Calu3 (cell line): ENCODE results near the gene C12orf50. TPM values are rescaled to one million over a fixed set of nuclear protein-coding genes. Genes with fewer than 3 reads are reported as not detected.

Source experiments
- BruUV-seq: library from RNA; stranded (reverse); fragments of 400-500 nt; replicated peaks from 2 replicates; lab custom pipeline; 2021; lab: Mats Ljungman, UMichigan
- CTCF ChIA-PET: fragments of 300-600 bp; sonication (Branson Sonifier 250); formaldehyde crosslinking; loops from one replicate; lab custom pipeline; 2022; ENCODE audit warnings: antibody characterized with exemption; lab: Charles Lee
- DNase-seq: peaks from one replicate; pipeline ENCODE4 v3.0.0; 2022
- H3K27ac Mint-ChIP-seq: one replicate; pipeline ENCODE4 v1.8.0; 2022; ENCODE audit warnings: mixed read lengths; ENCODE audit not compliant: unreplicated experiment
- H3K27me3 Mint-ChIP-seq: one replicate; pipeline ENCODE4 v1.8.0; 2022; ENCODE audit warnings: mixed read lengths; ENCODE audit not compliant: unreplicated experiment
- H3K36me3 Mint-ChIP-seq: one replicate; pipeline ENCODE4 v1.8.0; 2022; ENCODE audit warnings: mild to moderate bottlenecking, moderate library complexity, mixed read lengths; ENCODE audit not compliant: insufficient read depth, unreplicated experiment
- H3K4me1 Mint-ChIP-seq: one replicate; pipeline ENCODE4 v1.8.0; 2022; ENCODE audit warnings: mild to moderate bottlenecking, low read depth, mixed read lengths; ENCODE audit not compliant: unreplicated experiment
- H3K4me3 Mint-ChIP-seq: one replicate; pipeline ENCODE4 v1.8.0; 2022; ENCODE audit warnings: mild to moderate bottlenecking, low read depth, moderate library complexity, mixed read lengths; ENCODE audit not compliant: unreplicated experiment
- H3K9me3 Mint-ChIP-seq: one replicate; pipeline ENCODE4 v1.8.0; 2022; ENCODE audit warnings: low read depth, mixed read lengths; ENCODE audit not compliant: unreplicated experiment
- intact Hi-C: fragments of 100-400 bp; cut with micrococcal nuclease; formaldehyde crosslinking; loops from one replicate; pipeline ENCODE4 v1.10.0; 2022; ENCODE audit not compliant: unreplicated experiment
- total RNA-seq: library from RNA; stranded (reverse); gene quantifications from 2 replicates; pipeline ENCODE4 v1.2.3, GENCODE V29; 2022
- TF ChIP-seq, protein P1 (sequence below): fragments of 200-600 bp; IDR thresholded peaks from one replicate; pipeline ENCODE4 v1.8.0; 2022; ENCODE audit warnings: antibody characterized with exemption; ENCODE audit not compliant: unreplicated experiment

C12orf50 gene
- total RNA-seq, 1 experiment from 2014 or later, result 0.33 TPM

DNA sequence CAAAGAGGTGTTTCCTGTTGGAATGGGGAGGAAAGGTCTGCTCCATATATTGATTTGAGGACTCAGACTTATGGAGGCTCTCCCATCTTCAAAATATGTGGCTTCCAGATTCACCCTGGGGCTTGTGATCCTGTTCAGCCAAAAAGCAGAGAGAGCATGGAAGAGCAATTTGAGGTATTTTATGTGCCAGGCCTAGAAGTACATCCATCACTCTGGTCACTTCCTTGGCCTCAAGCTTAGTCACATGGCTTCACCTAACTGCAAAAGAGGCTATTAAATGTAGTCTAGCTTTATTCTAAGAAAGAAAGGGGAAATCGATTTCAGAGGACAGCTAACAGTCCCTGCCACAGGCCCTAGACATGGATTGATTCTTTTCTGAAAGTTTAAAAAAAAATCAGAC is 86.2 kb downstream of the C12orf50 start:
- Mint-ChIP-seq H3K9me3 (no peaks in the 10 kb centered on the region), H3K27me3 (no peaks in the 10 kb centered on the region), H3K4me3 (no peak overlapping the region), H3K27ac (no peak overlapping the region), H3K4me1 (no peaks in the 10 kb centered on the region), H3K36me3 (no peaks in the 10 kb centered on the region)
- TF ChIP-seq, protein P1, sequence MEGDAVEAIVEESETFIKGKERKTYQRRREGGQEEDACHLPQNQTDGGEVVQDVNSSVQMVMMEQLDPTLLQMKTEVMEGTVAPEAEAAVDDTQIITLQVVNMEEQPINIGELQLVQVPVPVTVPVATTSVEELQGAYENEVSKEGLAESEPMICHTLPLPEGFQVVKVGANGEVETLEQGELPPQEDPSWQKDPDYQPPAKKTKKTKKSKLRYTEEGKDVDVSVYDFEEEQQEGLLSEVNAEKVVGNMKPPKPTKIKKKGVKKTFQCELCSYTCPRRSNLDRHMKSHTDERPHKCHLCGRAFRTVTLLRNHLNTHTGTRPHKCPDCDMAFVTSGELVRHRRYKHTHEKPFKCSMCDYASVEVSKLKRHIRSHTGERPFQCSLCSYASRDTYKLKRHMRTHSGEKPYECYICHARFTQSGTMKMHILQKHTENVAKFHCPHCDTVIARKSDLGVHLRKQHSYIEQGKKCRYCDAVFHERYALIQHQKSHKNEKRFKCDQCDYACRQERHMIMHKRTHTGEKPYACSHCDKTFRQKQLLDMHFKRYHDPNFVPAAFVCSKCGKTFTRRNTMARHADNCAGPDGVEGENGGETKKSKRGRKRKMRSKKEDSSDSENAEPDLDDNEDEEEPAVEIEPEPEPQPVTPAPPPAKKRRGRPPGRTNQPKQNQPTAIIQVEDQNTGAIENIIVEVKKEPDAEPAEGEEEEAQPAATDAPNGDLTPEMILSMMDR, result no peak
- DNase-seq, result no peak
- BruUV-seq, result no TSS peak
- CTCF ChIA-PET, result no interaction called here
- intact Hi-C loops, result no loop called here

DNA sequence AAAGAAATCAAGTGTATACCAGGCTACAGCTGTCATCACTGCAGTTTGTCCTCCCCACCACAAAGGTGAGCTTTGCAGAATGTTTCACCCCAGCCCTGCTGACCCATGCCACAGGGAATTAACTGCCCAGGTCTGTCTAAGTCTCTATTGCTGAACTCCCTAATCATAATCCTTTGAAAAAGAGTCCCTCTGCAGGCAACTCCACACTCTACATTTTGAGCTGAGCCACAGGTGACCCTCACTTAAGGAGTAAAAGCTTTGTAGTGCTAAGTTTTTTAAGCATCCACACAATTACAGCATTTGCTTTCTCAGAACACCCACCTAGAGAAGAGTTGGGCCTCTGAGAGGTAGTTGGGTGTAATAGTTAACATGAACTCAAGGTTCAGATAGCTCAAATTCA is 90.0 kb downstream of the C12orf50 start:
- CTCF ChIA-PET, result interaction anchor here (0.6 kb wide), 1 partner anchor 1982 kb away, joined by 4 read pairs; no protein-coding TSS in a partner anchor
- TF ChIP-seq, protein P1, result no peak

DNA sequence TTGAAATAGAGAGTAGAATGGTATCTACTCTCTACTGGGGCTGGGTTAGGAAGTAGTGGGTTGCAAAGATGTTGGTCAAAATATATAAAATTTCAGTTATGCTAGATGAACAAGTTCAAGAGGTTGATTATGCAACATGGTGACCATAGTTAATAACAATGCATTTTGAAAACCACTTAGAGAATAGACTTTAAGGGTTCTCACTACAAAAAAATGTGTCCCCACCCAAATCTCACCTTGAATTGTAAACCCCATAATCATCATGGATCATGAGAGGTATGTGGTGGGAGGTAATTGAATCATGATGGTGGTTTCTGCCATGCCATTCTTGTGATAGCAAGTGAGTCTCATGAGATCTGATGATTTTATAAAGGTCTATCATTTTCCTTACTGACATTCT is 94.0 kb downstream of the C12orf50 start:
- H3K36me3 Mint-ChIP-seq, result no peaks in the 10 kb centered on the region
- CTCF ChIA-PET, result interaction anchor here (0.5 kb wide), 1 partner anchor 136 kb away, joined by 7 read pairs; no protein-coding TSS in a partner anchor
- H3K4me3 Mint-ChIP-seq, result no peak overlapping the region
- H3K9me3 Mint-ChIP-seq, result peaks cover 7% of the 10 kb centered on the region
- TF ChIP-seq, protein P1, result no peak
- intact Hi-C loops, result no loop called here
- DNase-seq, result no peak
- no TSS peak for BruUV-seq
- H3K27ac Mint-ChIP-seq, result no peak overlapping the region
- H3K4me1 Mint-ChIP-seq, result no peaks in the 10 kb centered on the region
- H3K27me3 Mint-ChIP-seq, result no peaks in the 10 kb centered on the region

More for the DNA sequence above, 90.0 kb downstream of the C12orf50 start:
- Mint-ChIP-seq H3K9me3 (peaks cover 7% of the 10 kb centered on the region), H3K4me3 (no peak overlapping the region), H3K4me1 (no peaks in the 10 kb centered on the region), H3K27me3 (no peaks in the 10 kb centered on the region), H3K36me3 (no peaks in the 10 kb centered on the region), H3K27ac (no peak overlapping the region)
- BruUV-seq, result no TSS peak
- DNase-seq, result no peak
- intact Hi-C loops, result no loop called here

DNA sequence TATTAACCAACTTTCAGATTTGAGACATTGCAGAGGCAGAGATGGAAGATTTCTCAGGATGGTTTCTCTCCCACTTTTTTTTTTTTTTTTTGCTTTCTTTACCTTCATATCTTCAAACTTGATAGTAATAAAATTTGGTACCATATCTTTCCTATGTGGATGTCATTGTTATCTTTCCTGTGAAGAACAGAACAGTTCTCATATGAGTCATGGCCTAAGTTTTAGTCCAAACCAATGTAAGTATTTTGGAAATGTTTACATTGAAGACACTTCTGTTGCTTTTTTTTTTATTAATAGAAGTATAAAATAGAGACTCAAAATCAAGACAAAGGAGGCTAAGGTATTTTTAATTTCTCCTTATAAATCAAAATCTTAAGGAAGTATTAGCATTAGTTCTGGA is 95.2 kb downstream of the C12orf50 start:
- no peak overlapping the region for H3K27ac Mint-ChIP-seq
- peaks cover 7% of the 10 kb centered on the region for H3K9me3 Mint-ChIP-seq
- no TSS peak for BruUV-seq
- intact Hi-C loops, result no loop called here
- DNase-seq, result no peak
- H3K4me1 Mint-ChIP-seq, result no peaks in the 10 kb centered on the region
- no peak overlapping the region for H3K4me3 Mint-ChIP-seq
- TF ChIP-seq, protein P1, result no peak
- no peaks in the 10 kb centered on the region for H3K36me3 Mint-ChIP-seq
- H3K27me3 Mint-ChIP-seq, result no peaks in the 10 kb centered on the region
- CTCF ChIA-PET, result no interaction called here
